ENCODE measurements around the gene ZSCAN30.
A peak's percentile ranks its signal among the peaks of the same experiment; 100 is the strongest.
"Not testable (repeated sequence)": the region's sequence is repeated elsewhere in the genome, so short reads cannot be mapped to it uniquely, and the experiment has no call there.

The ZSCAN30 gene

DNA sequence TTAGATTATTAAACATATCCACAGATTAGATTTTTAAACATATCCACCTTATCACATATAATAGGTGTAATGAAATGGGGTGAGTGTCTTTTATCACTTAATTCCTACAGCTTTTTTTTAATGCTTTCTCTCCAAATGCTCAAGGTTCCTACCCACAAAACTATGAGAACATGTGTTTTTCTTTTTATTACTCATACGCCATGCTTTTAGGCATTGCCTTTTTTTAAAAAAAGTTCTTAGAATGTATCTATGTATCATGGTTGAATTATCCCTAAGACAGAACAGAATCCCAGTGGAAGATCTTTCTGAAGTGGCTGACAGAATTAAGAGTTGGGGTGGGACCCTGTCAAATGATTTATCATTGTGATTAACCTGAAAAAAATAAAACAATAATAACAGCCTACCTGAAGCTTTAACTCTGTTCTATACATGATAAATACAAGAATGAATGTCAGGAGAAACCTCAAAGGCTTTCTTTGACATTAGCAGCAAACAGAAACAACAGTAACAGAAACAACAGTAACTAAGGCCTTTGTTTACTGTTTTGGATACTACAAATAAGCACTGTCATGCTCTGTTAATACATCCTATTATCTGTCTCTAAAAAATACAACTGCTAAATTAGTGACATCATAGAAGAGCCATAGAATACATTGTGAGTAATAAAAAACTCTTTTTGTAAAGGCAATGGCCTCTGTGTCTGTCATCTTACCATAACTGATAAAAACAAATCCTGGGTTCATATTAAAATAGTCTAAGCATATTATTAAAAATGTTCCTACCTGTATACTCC, 53.3 kb downstream of the ZSCAN30 start:
- no peak for DNase-seq (ENCODE audit: low read depth)

DNA sequence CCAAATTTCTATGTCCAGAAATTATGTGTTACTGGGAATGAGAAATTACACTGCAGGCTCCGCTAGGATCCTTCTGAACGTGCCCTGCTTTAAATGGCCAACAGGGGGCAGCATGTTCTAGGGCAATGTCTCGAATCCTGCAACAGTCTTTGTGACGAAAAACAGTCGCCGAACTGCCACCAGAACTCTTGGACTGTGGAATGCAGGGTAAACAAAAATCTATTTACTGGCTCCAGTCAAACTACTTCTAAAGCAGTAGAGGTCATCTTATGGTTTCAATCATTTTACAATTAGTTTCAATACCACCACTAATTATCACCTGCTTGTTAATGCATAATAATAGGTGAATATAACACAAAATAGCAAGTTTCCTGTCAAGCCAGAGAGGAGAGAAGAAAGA, 59.0 kb downstream of the ZSCAN30 start:
- peak; percentile 59 for DNase-seq (ENCODE audit: low read depth)

DNA sequence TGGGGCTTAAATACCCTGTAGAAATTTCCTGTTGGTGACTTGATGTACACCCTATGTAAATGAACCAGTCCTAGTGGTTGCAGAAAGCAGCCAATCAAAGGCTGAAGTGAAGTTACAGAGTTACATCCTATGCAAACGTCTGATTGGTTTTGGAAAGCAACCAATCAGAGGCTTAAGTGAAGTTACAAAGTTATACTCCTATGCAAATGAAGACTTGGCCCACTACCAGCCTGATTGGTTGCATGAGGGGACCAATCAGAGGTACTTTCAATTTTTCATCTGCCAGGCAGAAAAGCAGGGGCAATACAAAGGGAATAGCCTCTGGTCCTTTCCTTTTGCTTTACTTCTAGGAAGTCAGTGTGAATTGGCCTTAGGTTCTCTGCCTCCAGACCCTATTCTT, 62.8 kb downstream of the ZSCAN30 start:
- peak; percentile 3 for DNase-seq (ENCODE audit: low read depth)

DNA sequence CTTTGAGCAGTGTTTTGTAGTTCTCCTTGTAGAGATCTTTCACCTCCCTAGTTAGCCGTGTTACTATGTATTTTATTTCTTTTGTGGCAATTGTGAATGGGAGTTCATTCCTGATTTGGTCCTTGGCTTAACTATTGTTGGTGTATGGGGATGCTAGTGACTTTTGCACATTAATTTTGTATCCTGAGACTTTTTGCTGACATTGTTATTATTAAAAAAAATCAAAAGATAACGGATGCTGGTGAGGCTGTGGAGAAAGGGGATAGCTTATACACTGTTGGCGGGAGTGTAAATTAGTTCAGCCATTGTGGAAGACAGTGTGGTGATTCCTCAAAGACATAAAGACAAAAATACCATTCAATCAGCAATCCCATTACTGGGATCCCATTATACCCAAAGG, 66.2 kb downstream of the ZSCAN30 start:
- no peak for DNase-seq (ENCODE audit: low read depth)

DNA sequence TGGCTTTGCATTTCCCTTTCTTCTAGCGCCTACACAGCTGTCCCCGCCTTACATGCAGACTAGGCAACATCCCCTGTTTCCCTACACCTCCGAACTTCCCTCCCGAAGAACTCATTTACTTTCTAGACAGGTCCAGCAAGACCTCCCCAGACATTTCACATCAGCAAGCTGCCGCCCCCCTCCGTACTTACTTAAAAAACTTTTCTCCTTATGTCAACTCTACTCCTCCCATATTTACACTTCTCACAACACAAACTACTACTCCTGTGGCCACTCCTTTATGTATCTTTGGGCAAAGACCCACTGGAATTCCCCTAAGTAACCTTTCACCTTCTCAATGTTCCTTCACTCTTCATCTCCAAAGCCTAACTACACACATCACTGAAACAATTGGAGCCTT, 69.6 kb downstream of the ZSCAN30 start:
- no peak for DNase-seq (ENCODE audit: low read depth)

DNA sequence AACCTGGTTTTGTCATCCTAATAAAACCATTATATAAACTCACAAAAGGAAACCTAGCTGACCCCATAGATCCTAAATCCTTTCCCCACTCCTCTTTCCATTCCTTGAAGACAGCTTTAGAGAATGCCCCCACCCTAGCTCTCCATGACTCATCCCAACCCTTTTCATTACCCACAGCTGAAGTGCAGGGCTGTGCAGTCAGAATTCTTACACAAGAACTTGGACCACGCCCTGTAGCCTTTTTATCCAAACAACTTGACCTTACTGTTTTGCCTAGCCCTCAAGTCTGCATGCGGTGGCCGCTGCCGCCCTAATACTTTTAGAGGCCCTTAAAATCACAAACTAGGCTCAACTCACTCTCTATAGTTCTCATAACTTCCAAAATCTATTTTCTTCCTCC, 70.7 kb downstream of the ZSCAN30 start:
- DNase-seq (ENCODE audit: low read depth) = peak; percentile 12

DNA sequence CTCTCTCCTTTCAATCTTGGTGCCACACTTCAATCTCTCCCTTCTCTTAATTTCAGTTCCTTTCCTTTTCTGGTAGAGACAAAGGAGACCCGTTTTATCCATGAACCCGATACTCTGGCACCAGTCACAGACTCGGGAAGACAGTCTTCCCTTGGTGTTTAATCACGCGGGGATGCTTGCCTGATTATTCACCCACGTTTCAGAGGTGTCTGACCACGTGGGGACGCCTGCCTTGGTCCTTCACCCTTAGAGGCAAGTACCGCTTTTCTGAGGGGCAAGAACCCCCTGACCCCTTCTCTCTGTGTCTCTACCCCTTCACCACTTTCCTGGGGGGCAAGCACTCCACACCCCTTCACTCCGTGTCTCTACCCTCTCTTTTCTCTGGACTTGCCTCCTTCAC, 73.4 kb downstream of the ZSCAN30 start:
- DNase-seq (ENCODE audit: low read depth) = not testable (repeated sequence)

DNA sequence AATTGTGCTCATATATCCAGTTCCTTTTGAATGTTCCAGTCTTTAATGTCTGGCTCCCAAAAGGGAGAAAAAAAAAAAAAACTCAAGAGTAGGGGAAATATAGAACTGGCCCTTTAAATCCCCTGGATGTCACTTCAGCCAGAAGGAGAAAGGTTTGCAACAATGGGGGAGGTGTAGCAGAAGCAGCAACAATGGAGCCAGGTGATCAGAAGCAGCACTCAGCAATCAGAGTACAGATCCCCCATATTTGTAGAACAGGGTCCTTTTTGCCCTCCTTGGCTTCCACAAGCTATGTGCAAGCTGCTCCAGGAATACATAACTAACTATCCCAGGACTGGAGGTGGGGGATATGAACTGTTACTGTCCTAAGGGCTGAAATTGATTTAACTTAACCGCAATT, 75.0 kb downstream of the ZSCAN30 start:
- no peak for DNase-seq (ENCODE audit: low read depth)

DNA sequence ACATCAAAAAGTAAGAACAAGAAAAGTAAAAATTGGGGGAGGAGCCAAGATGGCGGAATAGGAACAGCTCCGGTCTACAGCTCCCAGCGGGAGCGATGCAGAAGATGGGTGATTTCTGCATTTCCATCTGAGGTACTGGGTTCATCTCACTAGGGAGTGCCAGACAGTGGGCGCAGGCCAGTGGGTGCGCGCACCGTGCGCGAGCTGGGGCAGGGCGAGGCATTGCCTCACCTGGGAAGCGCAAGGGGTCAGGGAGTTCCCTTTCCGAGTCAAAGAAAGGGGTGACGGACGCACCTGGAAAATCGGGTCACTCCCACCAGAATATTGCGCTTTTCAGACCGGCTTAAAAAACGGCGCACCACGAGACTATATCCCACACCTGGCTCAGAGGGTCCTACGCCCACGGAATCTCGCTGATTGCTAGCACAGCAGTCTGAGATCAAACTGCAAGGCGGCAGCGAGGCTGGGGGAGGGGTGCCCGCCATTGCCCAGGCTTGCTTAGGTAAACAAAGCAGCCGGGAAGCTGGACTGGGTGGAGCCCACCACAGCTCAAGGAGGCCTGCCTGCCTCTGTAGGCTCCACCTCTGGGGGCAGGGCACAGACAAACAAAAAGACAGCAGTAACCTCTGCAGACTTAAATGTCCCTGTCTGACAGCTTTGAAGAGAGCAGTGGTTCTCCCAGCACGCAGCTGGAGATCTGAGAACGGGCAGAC, 84.1 kb downstream of the ZSCAN30 start:
- not testable (repeated sequence) for DNase-seq (ENCODE audit: low read depth)

DNA sequence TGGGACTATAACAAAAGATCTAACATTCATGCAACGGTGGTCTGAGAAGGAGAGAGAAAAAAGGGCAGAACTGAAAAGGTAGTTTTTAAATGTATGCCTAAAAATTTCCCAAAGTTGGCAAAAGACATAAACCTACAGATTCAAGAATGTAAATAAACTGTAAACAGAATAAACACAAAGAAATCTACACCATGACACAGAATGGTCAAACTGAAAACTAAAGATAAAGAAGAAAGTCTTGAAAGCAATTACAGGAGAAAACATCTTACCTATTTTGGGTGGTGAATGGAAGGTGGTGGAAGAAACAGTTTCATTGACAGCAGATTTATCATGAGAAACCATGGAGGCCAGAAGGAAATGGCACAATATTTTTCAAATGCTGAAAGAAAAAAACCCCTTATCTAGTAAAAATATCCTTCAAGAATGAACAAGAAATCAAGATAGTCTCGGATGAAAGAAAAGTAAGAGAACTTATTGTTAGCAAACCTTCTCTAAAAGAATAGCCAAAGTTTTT, 84.8 kb downstream of the ZSCAN30 start:
- no peak for DNase-seq (ENCODE audit: low read depth)

DNA sequence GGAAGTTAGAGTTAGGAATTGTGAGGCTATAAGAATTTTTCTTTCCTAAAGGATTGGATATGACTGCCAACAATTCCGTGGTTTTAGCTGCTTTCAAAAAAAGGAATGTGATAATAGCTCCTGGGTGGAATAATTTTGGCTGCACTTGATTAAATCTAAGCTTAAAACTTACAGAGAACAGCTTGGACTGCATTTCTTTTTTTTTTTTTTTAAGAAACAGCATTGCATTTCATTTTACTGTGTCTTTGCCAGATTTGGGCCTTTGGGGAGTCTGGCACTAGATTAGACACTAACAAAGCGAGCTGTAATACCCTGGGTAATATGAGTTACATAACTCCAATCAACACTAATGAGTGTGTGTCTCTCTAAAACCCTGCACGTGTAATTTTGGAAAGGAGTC, 87.0 kb downstream of the ZSCAN30 start:
- no peak for DNase-seq (ENCODE audit: low read depth)

DNA sequence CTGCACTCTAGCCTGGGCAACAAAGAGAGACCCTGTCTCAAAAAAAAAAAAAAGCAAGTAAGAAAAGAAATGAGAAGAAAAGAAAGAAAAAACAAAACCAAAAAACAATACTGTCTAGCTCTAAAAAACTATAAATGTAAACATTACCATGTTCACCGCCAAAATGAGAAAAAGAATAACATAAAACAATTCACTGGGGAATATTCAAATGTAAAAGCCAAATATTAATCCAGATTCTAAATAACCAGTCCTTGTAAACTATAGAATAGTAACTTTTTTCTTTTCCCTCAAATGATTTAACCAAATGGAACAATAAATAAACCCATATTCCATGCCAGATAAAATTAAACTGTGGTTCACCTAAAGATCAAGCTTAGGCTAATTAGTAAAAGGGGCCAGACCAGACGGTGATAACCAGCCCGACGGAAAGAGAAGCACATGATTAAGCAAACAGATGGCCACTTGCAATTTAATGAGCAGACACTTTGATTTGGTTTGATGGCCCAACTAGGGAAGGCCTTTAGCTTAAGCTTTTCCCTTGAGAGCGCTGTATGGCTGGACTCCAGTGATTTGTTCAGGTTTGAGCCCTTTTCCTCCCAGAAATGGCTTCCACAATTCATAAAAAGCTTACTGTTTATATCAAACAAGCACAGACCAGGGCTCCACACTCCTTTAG, 88.6 kb downstream of the ZSCAN30 start:
- DNase-seq (ENCODE audit: low read depth) = no peak

All from iris pigment epithelial cell (primary cell).